Activated naive CD8-positive, alpha-beta T cell (primary cell): ENCODE measurements around the gene DMRT1.

ENCODE experiments used
- H3K27ac Mint-ChIP-seq: one replicate; pipeline ENCODE4 v1.8.0; 2021; ENCODE audit warnings: mixed read lengths
- H3K27me3 Mint-ChIP-seq: one replicate; pipeline ENCODE4 v1.8.0; 2021; ENCODE audit warnings: mixed read lengths
- H3K36me3 Mint-ChIP-seq: one replicate; pipeline ENCODE4 v1.8.0; 2021; ENCODE audit warnings: mixed read lengths
- H3K4me1 Mint-ChIP-seq: one replicate; pipeline ENCODE4 v1.8.0; 2021; ENCODE audit warnings: low read depth, mixed read lengths
- H3K4me3 Mint-ChIP-seq: one replicate; pipeline ENCODE4 v1.8.0; 2021; ENCODE audit warnings: mild to moderate bottlenecking, mixed read lengths
- H3K9me3 Mint-ChIP-seq: one replicate; pipeline ENCODE4 v1.8.0; 2021; ENCODE audit warnings: low read depth, mixed read lengths

Gene DMRT1

GRCh38 chr9:967903-968641 lies 126.6 kb downstream of the DMRT1 start:
- H3K27ac Mint-ChIP-seq, result no peak overlapping the region
- H3K4me3 Mint-ChIP-seq, result no peak overlapping the region
- no peaks in the 10 kb centered on the region for H3K9me3 Mint-ChIP-seq
- peaks cover 19% of the 10 kb centered on the region for H3K4me1 Mint-ChIP-seq
- H3K36me3 Mint-ChIP-seq, result peaks cover 2% of the 10 kb centered on the region
- H3K27me3 Mint-ChIP-seq, result peaks cover 50% of the 10 kb centered on the region

GRCh38 chr9:969310-970150 lies 128.0 kb downstream of the DMRT1 start:
- H3K36me3 Mint-ChIP-seq, result peaks cover 2% of the 10 kb centered on the region

DNA sequence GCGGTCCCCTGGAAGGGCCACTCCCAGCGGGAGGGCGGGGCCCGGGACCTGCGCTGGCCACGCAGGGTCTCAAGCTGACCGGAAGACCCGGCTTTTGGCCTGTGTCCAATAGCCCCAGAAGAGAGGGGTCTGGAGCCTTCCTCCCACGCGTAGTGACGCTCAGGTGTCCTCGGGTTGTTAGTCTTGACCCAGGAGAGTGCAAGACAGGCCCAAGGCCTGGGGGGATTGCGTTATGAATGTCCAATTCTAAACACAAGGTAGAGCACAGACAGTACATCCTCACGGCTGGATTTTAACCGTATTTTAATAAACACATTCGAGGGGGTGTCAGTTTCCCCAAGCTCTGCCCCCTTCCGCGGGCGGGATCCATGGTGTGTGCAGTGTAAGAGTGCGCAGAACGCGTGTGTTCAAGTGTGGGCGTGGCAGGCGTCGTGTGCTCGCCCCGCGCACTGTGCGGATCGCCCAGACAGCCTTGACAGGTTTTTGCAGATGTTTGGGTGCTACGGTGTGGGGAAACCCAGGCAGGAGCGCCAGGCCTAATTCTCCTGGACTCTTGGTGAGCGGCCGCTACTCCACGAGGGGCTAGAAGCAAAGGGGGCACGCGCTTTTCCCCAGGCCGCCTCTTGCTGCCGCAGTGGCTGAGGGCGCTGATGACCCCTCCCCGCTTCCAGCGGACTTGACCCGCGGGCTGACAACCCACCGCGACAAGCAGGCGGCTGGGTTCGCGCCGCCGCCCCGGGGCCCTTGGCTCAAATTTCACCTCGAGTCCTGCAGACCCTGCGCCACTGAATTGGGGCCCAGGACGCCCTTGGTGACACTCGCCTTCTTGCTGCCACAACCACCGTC lies 128.9 kb downstream of the DMRT1 start:
- Mint-ChIP-seq H3K36me3 (peaks cover 2% of the 10 kb centered on the region), H3K4me3 (peak overlapping the region; percentile 44), H3K27me3 (peaks cover 62% of the 10 kb centered on the region), H3K9me3 (no peaks in the 10 kb centered on the region), H3K27ac (no peak overlapping the region), H3K4me1 (peaks cover 30% of the 10 kb centered on the region)

More at GRCh38 chr9:969310-970150, 128.0 kb downstream of the DMRT1 start:
- Mint-ChIP-seq H3K27ac (no peak overlapping the region), H3K4me1 (peaks cover 30% of the 10 kb centered on the region), H3K27me3 (peaks cover 59% of the 10 kb centered on the region), H3K9me3 (no peaks in the 10 kb centered on the region), H3K4me3 (no peak overlapping the region)

GRCh38 chr9:971901-972500 lies 130.5 kb downstream of the DMRT1 start:
- Mint-ChIP-seq H3K9me3 (no peaks in the 10 kb centered on the region), H3K27ac (no peak overlapping the region), H3K27me3 (peaks cover 56% of the 10 kb centered on the region), H3K4me3 (peak overlapping the region; percentile 40), H3K36me3 (peaks cover 2% of the 10 kb centered on the region), H3K4me1 (peaks cover 35% of the 10 kb centered on the region)

DNA sequence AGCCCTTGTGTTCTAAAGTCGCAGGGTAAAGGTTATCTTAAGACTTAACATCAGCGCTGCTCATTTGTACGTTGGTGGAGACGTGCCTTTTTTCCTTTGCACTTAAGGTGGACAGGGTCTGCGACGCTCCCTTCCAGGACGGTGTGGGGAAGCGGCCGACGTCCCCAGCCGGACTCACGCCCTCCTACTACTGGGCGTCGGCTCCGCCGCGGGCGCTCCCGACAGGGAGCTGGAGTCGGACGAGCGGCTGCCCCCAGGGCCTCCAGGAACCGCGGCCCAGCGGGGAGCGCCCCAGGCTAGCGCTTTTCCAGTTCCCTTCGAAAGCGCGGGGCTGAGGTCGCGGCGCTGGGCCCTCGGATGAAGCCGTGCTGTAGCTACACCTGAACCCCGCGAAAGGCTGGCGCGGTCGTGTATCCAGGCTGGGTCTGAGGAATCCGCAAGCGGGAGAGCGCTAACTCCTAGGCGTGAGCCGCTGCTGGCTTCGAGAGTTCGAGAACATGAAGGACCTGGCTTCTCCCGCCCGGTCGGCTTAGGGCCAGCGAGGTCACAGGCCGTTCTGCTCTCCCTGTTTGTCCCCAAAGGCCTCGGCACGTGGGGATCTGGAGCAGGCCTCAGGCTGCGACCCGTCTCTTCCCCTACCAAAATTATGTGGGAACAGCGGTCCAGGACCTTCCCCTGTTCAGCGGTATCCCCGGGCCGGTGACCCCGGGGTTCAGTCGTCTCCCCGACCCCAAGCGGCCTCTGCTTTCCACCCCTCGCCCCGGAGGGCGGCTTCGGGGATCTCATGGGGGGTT lies 131.2 kb downstream of the DMRT1 start:
- Mint-ChIP-seq H3K4me1 (peaks cover 38% of the 10 kb centered on the region), H3K9me3 (no peaks in the 10 kb centered on the region), H3K36me3 (peaks cover 2% of the 10 kb centered on the region), H3K27me3 (peaks cover 49% of the 10 kb centered on the region), H3K4me3 (peak overlapping the region; percentile 40), H3K27ac (no peak overlapping the region)

DNA sequence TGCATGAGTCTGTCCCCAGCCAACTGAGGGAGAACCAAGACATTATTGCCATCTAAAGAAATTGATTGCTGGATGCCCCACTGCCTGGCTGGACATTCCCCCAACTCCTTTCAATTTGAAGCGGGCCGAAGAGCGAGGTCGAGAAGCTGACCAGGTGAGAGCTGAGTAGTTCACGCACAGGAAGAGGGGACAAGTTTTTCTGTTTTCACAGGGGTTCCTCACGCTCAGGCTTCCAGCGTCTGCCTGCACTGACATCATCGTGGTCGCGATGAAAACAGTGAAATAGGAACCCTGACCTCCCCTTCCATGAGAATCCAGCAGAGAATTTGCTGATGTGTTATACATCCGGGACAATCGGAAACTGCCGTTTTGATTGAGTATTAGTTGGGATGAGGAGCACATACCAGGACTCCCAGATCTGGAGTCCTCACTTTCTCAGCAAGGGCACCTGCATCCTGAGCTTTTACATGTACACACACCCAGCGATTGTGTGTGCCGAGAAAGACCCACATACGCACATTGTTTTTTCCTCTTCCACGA lies 131.9 kb downstream of the DMRT1 start:
- H3K4me1 Mint-ChIP-seq, result peaks cover 31% of the 10 kb centered on the region
- H3K36me3 Mint-ChIP-seq, result peaks cover 2% of the 10 kb centered on the region
- H3K27me3 Mint-ChIP-seq, result peaks cover 45% of the 10 kb centered on the region
- H3K27ac Mint-ChIP-seq, result no peak overlapping the region
- H3K4me3 Mint-ChIP-seq, result no peak overlapping the region
- H3K9me3 Mint-ChIP-seq, result no peaks in the 10 kb centered on the region

DNA sequence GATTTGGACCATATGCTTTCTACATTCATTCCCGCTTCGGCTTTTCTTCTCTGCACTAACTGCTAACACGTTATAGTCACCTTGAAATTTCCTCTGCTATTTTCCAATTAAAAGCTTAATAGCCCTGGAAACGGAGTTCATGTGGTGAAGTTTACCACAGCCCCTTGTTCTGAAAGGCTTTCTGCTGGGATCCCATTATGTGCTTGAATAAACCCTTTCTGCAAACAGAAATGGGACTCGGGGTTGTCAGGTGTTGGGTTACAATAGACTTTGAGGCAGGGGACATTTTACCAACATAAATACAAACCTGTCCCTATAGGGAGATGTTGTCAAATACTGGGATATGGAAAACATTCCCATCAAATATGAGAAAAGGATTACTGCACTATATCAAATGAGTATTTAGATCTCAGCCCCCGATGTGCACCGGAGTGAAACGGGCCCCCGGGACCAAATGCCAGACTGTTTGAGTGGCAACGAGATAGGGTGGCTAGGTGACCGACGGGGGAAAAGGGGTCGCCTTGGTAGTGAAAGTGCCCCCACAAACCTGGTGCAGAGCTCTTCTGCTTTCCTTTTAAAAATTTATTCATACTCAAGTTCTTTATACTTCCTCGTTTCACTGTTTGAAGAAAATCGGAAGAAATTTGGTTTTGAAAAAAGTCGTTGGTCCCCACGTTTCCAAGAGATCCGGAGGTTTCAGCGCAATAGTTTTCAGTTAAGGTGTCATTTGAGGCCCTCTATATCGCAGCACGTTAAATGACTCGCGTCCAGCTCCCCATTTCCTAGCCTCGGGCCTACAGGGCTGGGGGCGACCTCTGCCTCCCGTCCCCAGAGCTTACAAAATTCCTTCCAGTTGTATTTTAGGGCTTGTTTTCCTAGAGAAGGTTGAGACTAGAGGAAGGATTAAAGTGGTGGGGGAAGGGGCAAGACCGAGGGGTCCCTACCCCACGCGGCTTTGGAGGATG lies 132.8 kb downstream of the DMRT1 start:
- Mint-ChIP-seq H3K4me3 (no peak overlapping the region), H3K27ac (no peak overlapping the region), H3K9me3 (no peaks in the 10 kb centered on the region), H3K27me3 (peaks cover 42% of the 10 kb centered on the region), H3K4me1 (peaks cover 24% of the 10 kb centered on the region), H3K36me3 (no peaks in the 10 kb centered on the region)

GRCh38 chr9:974996-975739 lies 133.7 kb downstream of the DMRT1 start:
- H3K27me3 Mint-ChIP-seq, result peaks cover 46% of the 10 kb centered on the region
- H3K36me3 Mint-ChIP-seq, result no peaks in the 10 kb centered on the region
- peaks cover 23% of the 10 kb centered on the region for H3K4me1 Mint-ChIP-seq
- no peak overlapping the region for H3K4me3 Mint-ChIP-seq
- no peaks in the 10 kb centered on the region for H3K9me3 Mint-ChIP-seq
- H3K27ac Mint-ChIP-seq, result no peak overlapping the region

GRCh38 chr9:975740-976257 lies 134.3 kb downstream of the DMRT1 start:
- Mint-ChIP-seq H3K27ac (no peak overlapping the region), H3K36me3 (no peaks in the 10 kb centered on the region), H3K27me3 (peaks cover 46% of the 10 kb centered on the region), H3K4me1 (peaks cover 20% of the 10 kb centered on the region), H3K4me3 (peak overlapping the region; percentile 32), H3K9me3 (no peaks in the 10 kb centered on the region)

GRCh38 chr9:976258-976942 lies 134.9 kb downstream of the DMRT1 start, which contains the start of gene DMRT3:
Gene DMRT3, plus strand, starts transcription at chr9:976655. Its CDS starts 347 bp downstream, at chr9:977002.
- Mint-ChIP-seq H3K27me3 (peaks cover 50% of the 10 kb centered on the region), H3K27ac (no peak within 1 kb of the TSS), H3K4me3 (peak within 1 kb of the TSS; percentile 32), H3K9me3 (no peaks in the 10 kb centered on the region), H3K4me1 (peaks cover 20% of the 10 kb centered on the region), H3K36me3 (no peaks in the 10 kb centered on the region)

DNA sequence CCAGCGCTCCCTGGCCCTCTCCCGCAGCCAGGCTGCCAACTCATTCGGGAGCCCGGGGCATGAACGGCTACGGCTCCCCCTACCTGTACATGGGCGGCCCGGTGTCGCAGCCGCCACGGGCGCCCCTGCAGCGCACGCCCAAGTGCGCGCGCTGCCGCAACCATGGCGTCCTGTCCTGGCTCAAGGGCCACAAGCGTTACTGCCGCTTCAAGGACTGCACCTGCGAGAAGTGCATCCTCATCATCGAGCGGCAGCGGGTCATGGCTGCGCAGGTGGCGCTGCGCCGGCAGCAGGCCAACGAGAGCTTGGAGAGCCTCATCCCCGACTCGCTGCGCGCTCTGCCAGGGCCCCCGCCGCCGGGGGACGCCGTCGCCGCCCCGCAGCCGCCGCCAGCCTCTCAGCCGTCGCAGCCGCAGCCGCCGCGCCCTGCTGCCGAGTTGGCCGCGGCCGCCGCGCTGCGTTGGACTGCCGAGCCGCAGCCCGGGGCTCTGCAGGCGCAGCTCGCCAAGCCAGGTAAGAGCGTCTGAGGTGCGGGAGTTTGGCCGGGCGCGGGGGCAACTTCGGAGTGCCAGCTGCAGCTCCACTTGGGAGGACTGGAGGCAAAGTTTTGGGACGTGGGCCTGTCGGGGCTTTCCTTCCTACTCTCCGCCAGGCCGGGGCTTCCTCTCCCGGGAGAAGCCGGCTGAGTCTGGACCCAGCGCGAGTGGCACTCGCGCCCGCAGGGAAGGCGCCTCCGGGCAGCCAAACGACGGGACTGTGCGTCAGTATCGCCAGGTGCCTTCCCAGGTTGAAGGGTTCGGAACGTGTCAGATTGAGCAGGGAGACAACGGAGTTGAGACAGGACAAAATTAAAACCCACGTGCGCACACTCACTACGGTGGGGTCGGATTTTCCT lies 135.7 kb downstream of the DMRT1 start:
- Mint-ChIP-seq H3K4me1 (peaks cover 20% of the 10 kb centered on the region), H3K4me3 (no peak overlapping the region)

More for the DNA sequence above, 135.7 kb downstream of the DMRT1 start:
- H3K27ac Mint-ChIP-seq, result no peak overlapping the region
- no peaks in the 10 kb centered on the region for H3K36me3 Mint-ChIP-seq
- H3K27me3 Mint-ChIP-seq, result peaks cover 55% of the 10 kb centered on the region
- no peaks in the 10 kb centered on the region for H3K9me3 Mint-ChIP-seq
